ENCODE measurements around the gene INSYN2B.
"Not testable (repeated sequence)": the region's sequence is repeated elsewhere in the genome, so short reads cannot be mapped to it uniquely, and the experiment has no call there.

INSYN2B gene

GRCh38 chr5:169970911-169971765 is 9.2 kb downstream of the INSYN2B start:
- no peak for DNase-seq

- no peak for DNase-seq
Measured at GRCh38 chr5:169970339-169970738, 10.0 kb downstream of the INSYN2B start.

- no peak for DNase-seq
Measured at GRCh38 chr5:169964246-169964645, 16.0 kb downstream of the INSYN2B start.

GRCh38 chr5:169960659-169961058 is 19.6 kb downstream of the INSYN2B start:
- DNase-seq = no peak

- no peak for DNase-seq
Measured at GRCh38 chr5:169958278-169958677, 22.0 kb downstream of the INSYN2B start.

- DNase-seq = no peak
Measured at GRCh38 chr5:169956756-169957155, 23.5 kb downstream of the INSYN2B start.

GRCh38 chr5:169956126-169956525 is 24.2 kb downstream of the INSYN2B start:
- no peak for DNase-seq

- no peak for DNase-seq
Measured at GRCh38 chr5:169954786-169955185, 25.5 kb downstream of the INSYN2B start.

GRCh38 chr5:169953196-169953595 is 27.1 kb downstream of the INSYN2B start:
- not testable (repeated sequence) for DNase-seq

- DNase-seq = no peak
Measured at GRCh38 chr5:169950333-169950732, 30.0 kb downstream of the INSYN2B start.

- no peak for DNase-seq
Measured at GRCh38 chr5:169946743-169947295, 33.5 kb downstream of the INSYN2B start.

GRCh38 chr5:169945831-169946261 is 34.4 kb downstream of the INSYN2B start:
- DNase-seq = no peak

GRCh38 chr5:169944922-169945680 is 35.2 kb downstream of the INSYN2B start:
- no peak for DNase-seq

- no peak for DNase-seq
Measured at GRCh38 chr5:169944115-169944514, 36.2 kb downstream of the INSYN2B start.

GRCh38 chr5:169943026-169943425 is 37.3 kb downstream of the INSYN2B start:
- DNase-seq = no peak

GRCh38 chr5:169942181-169942580 is 38.1 kb downstream of the INSYN2B start:
- DNase-seq = no peak

- no peak for DNase-seq
Measured at GRCh38 chr5:169941542-169941941, 38.8 kb downstream of the INSYN2B start.

- no peak for DNase-seq
Measured at GRCh38 chr5:169939731-169940130, 40.6 kb downstream of the INSYN2B start.

- no peak for DNase-seq
Measured at GRCh38 chr5:169938439-169938838, 41.9 kb downstream of the INSYN2B start.

- no peak for DNase-seq
Measured at GRCh38 chr5:169935762-169936161, 44.5 kb downstream of the INSYN2B start.

- DNase-seq = no peak
Measured at GRCh38 chr5:169934990-169935389, 45.3 kb downstream of the INSYN2B start.

GRCh38 chr5:169933616-169934015 is 46.7 kb downstream of the INSYN2B start:
- DNase-seq = no peak

- no peak for DNase-seq
Measured at GRCh38 chr5:169933127-169933526, 47.2 kb downstream of the INSYN2B start.

GRCh38 chr5:169923988-169924387 is 56.3 kb downstream of the INSYN2B start:
- DNase-seq = no peak

Measured in activated CD8-positive, alpha-beta memory T cell treated with anti-CD3 and anti-CD28 coated beads for 24 hours (primary cell).